ENCODE data around the gene CBFA2T3.

CBFA2T3 gene

DNA sequence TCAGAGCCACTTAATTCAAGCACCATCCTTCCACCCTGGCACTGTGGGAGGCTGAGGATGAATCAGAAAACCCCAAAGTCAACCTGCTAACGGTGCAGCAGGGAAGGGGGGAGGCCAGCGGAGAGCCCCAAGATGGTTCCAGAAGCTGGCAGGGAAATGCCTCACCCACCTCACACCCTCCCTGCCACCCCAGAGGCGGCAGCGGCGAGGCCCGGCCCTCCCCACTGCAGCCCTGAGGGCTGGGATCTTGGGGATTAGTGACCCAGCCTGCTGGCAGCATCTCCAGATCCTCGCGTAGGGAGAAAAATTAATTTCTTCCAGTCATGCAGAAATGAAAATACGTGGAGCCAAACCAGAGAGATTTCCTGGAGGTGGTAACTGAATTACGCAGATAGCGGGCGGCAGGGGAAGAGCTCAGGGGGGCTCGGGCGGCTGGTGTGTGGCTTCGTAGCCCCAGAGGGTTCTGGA, 38.2 kb downstream of the CBFA2T3 start:
- Histone ChIP-seq H3K36me3 (replicated peaks; ENCODE audit: low read depth, low read length) (peaks cover 16% of the 10 kb centered on the region), H4K20me1 (ENCODE audit: insufficient read depth, low read length) (peaks cover 58% of the 10 kb centered on the region), H3K9ac (ENCODE audit: low read length) (peak overlapping the region; percentile 87; the same call in 1 of the 2 replicates), H3K9me3 (ENCODE audit: insufficient read depth, low read length) (no peaks in the 10 kb centered on the region), H3K27me3 (ENCODE audit: low read depth, low read length) (no peaks in the 10 kb centered on the region), H3K79me2 (ENCODE audit: low read length) (peaks cover 78% of the 10 kb centered on the region), H3K4me3 (ENCODE audit: low read length) (peak overlapping the region; percentile 92), H2AFZ (ENCODE audit: low read depth, low read length) (no peak overlapping the region), H3K4me1 (ENCODE audit: low read length) (peaks cover 48% of the 10 kb centered on the region), H3K4me2 (ENCODE audit: low read length) (peak overlapping the region; percentile 83), H3K27ac (ENCODE audit: low read length) (no peak overlapping the region)
- TF ChIP-seq, protein P1, sequence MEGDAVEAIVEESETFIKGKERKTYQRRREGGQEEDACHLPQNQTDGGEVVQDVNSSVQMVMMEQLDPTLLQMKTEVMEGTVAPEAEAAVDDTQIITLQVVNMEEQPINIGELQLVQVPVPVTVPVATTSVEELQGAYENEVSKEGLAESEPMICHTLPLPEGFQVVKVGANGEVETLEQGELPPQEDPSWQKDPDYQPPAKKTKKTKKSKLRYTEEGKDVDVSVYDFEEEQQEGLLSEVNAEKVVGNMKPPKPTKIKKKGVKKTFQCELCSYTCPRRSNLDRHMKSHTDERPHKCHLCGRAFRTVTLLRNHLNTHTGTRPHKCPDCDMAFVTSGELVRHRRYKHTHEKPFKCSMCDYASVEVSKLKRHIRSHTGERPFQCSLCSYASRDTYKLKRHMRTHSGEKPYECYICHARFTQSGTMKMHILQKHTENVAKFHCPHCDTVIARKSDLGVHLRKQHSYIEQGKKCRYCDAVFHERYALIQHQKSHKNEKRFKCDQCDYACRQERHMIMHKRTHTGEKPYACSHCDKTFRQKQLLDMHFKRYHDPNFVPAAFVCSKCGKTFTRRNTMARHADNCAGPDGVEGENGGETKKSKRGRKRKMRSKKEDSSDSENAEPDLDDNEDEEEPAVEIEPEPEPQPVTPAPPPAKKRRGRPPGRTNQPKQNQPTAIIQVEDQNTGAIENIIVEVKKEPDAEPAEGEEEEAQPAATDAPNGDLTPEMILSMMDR (IDR thresholded peaks at IDR 0.05; ENCODE audit: low read depth, low read length): no peak
- TF ChIP-seq EZH2phosphoT487 (IDR thresholded peaks at IDR 0.05; ENCODE audit: low read depth): no peak

DNA sequence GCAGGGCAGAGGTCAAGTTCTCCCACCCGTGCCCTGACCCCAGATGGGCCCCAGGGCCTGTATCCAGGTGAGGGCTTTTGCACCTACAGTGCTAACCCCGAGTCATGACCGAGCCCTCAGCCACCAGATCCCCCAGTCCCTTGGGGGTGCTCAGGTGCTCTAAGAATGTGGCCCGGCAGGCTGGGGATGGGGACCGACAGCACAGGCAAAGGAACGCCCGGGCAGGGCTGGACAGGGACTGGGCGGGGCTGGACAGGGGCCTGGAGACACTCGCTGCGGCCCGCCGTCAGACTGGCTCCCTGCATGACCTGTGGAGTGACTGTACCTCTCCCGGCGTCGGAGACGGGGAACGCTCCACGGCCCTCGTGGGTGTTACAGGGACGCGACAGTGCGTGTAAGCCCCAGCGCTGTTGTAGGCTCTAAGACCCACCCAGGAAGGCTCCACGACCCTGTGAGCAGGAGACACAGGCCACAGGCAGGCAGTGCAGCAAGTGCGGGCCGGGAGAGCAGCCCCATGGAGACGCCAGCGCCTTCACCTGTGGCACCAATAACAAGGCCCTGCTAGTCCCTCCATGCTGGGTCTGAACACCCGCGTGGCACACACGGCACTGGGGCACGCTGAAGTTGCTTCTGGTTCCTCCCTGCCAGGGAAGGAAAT, 38.8 kb downstream of the CBFA2T3 start:
- Histone ChIP-seq H3K9ac (ENCODE audit: low read length) (no peak overlapping the region), H2AFZ (ENCODE audit: low read depth, low read length) (no peak overlapping the region), H3K4me1 (ENCODE audit: low read length) (peaks cover 42% of the 10 kb centered on the region), H3K79me2 (ENCODE audit: low read length) (peaks cover 81% of the 10 kb centered on the region), H4K20me1 (ENCODE audit: insufficient read depth, low read length) (peaks cover 58% of the 10 kb centered on the region), H3K36me3 (replicated peaks; ENCODE audit: low read depth, low read length) (peaks cover 16% of the 10 kb centered on the region), H3K27ac (ENCODE audit: low read length) (no peak overlapping the region), H3K4me3 (ENCODE audit: low read length) (peak overlapping the region; percentile 92; the same call in 1 of the 2 replicates), H3K4me2 (ENCODE audit: low read length) (peak overlapping the region; percentile 83; the same call in 1 of the 2 replicates), H3K27me3 (ENCODE audit: low read depth, low read length) (no peaks in the 10 kb centered on the region), H3K9me3 (ENCODE audit: insufficient read depth, low read length) (no peaks in the 10 kb centered on the region)
- no peak for TF ChIP-seq EZH2phosphoT487 (IDR thresholded peaks at IDR 0.05; ENCODE audit: low read depth)
- TF ChIP-seq, protein P1 (IDR thresholded peaks at IDR 0.05; ENCODE audit: low read depth, low read length): no peak

DNA sequence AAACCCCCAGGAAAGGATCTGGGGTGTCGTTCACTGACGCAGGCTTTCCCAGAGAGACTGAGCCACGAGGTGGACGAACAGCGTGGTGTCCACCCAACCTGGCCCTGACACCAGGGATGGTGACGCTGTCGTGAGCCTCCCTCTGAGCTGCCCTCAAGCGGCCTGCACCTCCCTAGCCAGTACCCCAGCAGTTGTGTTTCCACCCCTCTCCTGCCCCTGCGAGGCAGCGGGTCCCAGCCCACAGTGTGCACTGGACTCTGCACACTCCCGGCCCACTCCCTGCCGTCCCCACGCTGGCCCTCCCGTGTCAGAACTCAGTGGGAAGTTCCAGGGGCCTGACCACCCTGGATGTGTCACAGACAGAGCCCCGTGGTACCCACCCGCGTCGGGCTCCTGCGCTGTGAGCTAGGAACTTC, 39.8 kb downstream of the CBFA2T3 start:
- Histone ChIP-seq H3K9me3 (ENCODE audit: insufficient read depth, low read length) (no peaks in the 10 kb centered on the region), H4K20me1 (ENCODE audit: insufficient read depth, low read length) (peaks cover 64% of the 10 kb centered on the region), H3K79me2 (ENCODE audit: low read length) (peaks cover 87% of the 10 kb centered on the region), H3K9ac (ENCODE audit: low read length) (no peak overlapping the region), H3K4me2 (ENCODE audit: low read length) (no peak overlapping the region), H3K4me3 (ENCODE audit: low read length) (no peak overlapping the region), H3K27ac (ENCODE audit: low read length) (no peak overlapping the region), H3K4me1 (ENCODE audit: low read length) (peaks cover 32% of the 10 kb centered on the region), H3K36me3 (replicated peaks; ENCODE audit: low read depth, low read length) (peaks cover 16% of the 10 kb centered on the region), H2AFZ (ENCODE audit: low read depth, low read length) (no peak overlapping the region), H3K27me3 (ENCODE audit: low read depth, low read length) (no peaks in the 10 kb centered on the region)
- TF ChIP-seq, protein P1 (IDR thresholded peaks at IDR 0.05; ENCODE audit: low read depth, low read length): no peak
- no peak for TF ChIP-seq EZH2phosphoT487 (IDR thresholded peaks at IDR 0.05; ENCODE audit: low read depth)

DNA sequence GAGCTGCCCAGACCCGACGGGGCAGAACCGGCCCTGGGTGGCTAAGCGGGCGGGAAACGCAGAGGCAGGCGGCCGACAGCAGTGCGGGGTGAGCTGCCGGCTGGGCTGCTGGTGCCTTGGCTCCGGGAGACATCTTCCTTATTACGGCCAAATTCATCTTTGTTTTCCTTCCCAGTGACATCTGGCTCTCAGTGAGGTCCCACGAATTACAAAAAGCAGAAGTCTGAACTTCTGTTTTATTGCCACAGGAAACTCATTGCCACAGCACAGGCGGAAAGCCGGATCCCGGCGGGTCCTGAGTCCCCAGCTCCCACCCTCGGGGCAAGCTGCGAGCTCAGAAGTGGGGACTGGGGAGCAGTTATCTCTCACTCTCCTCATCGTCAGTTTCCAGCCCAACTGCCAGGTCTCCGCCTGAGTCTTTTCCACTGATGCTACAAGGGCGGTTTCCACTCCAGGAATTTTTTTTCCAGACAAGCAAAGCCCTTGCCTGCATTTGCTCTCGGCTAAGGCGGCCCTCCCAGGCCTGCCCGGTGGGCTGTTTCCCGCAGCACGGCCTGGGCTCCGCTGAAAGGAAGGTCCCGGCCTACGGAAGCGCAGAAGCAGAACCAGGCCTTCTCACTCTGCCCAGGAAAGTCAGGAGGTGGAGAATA, 40.3 kb downstream of the CBFA2T3 start:
- peaks cover 88% of the 10 kb centered on the region for H3K79me2 ChIP-seq (ENCODE audit: low read length)
- H3K9ac ChIP-seq (ENCODE audit: low read length): no peak overlapping the region
- H3K27ac ChIP-seq (ENCODE audit: low read length): no peak overlapping the region
- TF ChIP-seq EZH2phosphoT487 (IDR thresholded peaks at IDR 0.05; ENCODE audit: low read depth): no peak
- TF ChIP-seq, protein P1 (IDR thresholded peaks at IDR 0.05; ENCODE audit: low read depth, low read length): no peak
- peaks cover 69% of the 10 kb centered on the region for H4K20me1 ChIP-seq (ENCODE audit: insufficient read depth, low read length)
- H3K4me3 ChIP-seq (ENCODE audit: low read length): no peak overlapping the region
- no peaks in the 10 kb centered on the region for H3K9me3 ChIP-seq (ENCODE audit: insufficient read depth, low read length)
- H3K27me3 ChIP-seq (ENCODE audit: low read depth, low read length): no peaks in the 10 kb centered on the region
- peaks cover 16% of the 10 kb centered on the region for H3K36me3 ChIP-seq (replicated peaks; ENCODE audit: low read depth, low read length)
- H2AFZ ChIP-seq (ENCODE audit: low read depth, low read length): no peak overlapping the region
- peak overlapping the region; percentile 31 for H3K4me2 ChIP-seq (ENCODE audit: low read length)
- H3K4me1 ChIP-seq (ENCODE audit: low read length): peaks cover 28% of the 10 kb centered on the region
